NCI-H2081 treated with DMSO at 0.1 percent for 48 hours (cell line): ENCODE measurements around the gene R3HDM1.
"Not testable (repeated sequence)": the region's sequence is repeated elsewhere in the genome, so short reads cannot be mapped to it uniquely, and the experiment has no call there.

Source experiments
- DNase-seq: peaks from one replicate; lab custom pipeline; 2025; lab: John Stamatoyannopoulos, UW

The R3HDM1 gene

GRCh38 chr2:135573620-135574019 lies 42.3 kb downstream of the R3HDM1 start:
- no peak for DNase-seq

GRCh38 chr2:135581282-135581681 lies 50.0 kb downstream of the R3HDM1 start:
- no peak for DNase-seq

GRCh38 chr2:135582383-135582782 lies 51.1 kb downstream of the R3HDM1 start:
- DNase-seq: no peak

GRCh38 chr2:135585586-135585985 lies 54.3 kb downstream of the R3HDM1 start:
- no peak for DNase-seq

- DNase-seq: no peak
Measured at GRCh38 chr2:135586148-135586547, 54.9 kb downstream of the R3HDM1 start.

GRCh38 chr2:135587958-135588357 lies 56.7 kb downstream of the R3HDM1 start:
- no peak for DNase-seq

- no peak for DNase-seq
Measured at GRCh38 chr2:135590619-135591260, 59.5 kb downstream of the R3HDM1 start.

- DNase-seq: no peak
Measured at GRCh38 chr2:135600915-135601314, 69.6 kb downstream of the R3HDM1 start.

GRCh38 chr2:135603543-135603942 lies 72.3 kb downstream of the R3HDM1 start:
- no peak for DNase-seq

GRCh38 chr2:135607561-135607960 lies 76.3 kb downstream of the R3HDM1 start:
- DNase-seq: no peak

GRCh38 chr2:135612319-135612718 lies 81.0 kb downstream of the R3HDM1 start:
- DNase-seq: no peak

GRCh38 chr2:135615404-135615803 lies 84.1 kb downstream of the R3HDM1 start:
- no peak for DNase-seq

- no peak for DNase-seq
Measured at GRCh38 chr2:135617501-135618015, 86.3 kb downstream of the R3HDM1 start.

GRCh38 chr2:135620198-135620597 lies 88.9 kb downstream of the R3HDM1 start:
- DNase-seq: no peak

GRCh38 chr2:135629520-135629919 lies 98.2 kb downstream of the R3HDM1 start:
- no peak for DNase-seq

GRCh38 chr2:135630034-135630433 lies 98.8 kb downstream of the R3HDM1 start:
- DNase-seq: not testable (repeated sequence)

GRCh38 chr2:135630488-135630887 lies 99.2 kb downstream of the R3HDM1 start:
- no peak for DNase-seq

- DNase-seq: no peak
Measured at GRCh38 chr2:135633582-135633981, 102.3 kb downstream of the R3HDM1 start.

- DNase-seq: no peak
Measured at GRCh38 chr2:135635212-135635835, 104.0 kb downstream of the R3HDM1 start.

GRCh38 chr2:135636982-135637381 lies 105.7 kb downstream of the R3HDM1 start:
- DNase-seq: no peak

- no peak for DNase-seq
Measured at GRCh38 chr2:135637456-135638087, 106.3 kb downstream of the R3HDM1 start.

GRCh38 chr2:135638825-135639224 lies 107.5 kb downstream of the R3HDM1 start:
- DNase-seq: no peak
